GM23338 (cell line): ENCODE measurements around the gene TENT4B. TPM values are rescaled to one million over a fixed set of nuclear protein-coding genes. Genes with fewer than 3 reads are reported as not detected.

ENCODE experiments used
- ATAC-seq: fragments of 200-7000 bp; cut with Tn5 transposase; 3 replicates; pipeline ENCODE4 v1.9.1; 2020
- DNase-seq: peaks from one replicate; pipeline ENCODE4 v3.0.0-alpha.2; 2015; ENCODE audit warnings: low spot score
- H2AFZ ChIP-seq: fragments of 200-600 bp; sonication (generic); 2 replicates; pipeline ENCODE4 v1.8.0; 2016; ENCODE audit warnings: antibody characterized with exemption, mild to moderate bottlenecking, moderate library complexity
- H3F3A ChIP-seq: fragments of 200-600 bp; sonication (generic); replicated peaks from 2 replicates; pipeline ENCODE4 v1.8.0; 2017; ENCODE audit warnings: antibody characterized with exemption, mixed run types, low read depth
- H3K27ac ChIP-seq: fragments of 200-600 bp; sonication (generic); 2 replicates; pipeline ENCODE4 v1.6.1; 2016; ENCODE audit warnings: low read depth
- H3K27me3 ChIP-seq: fragments of 200-600 bp; sonication (generic); 2 replicates; pipeline ENCODE4 v1.8.0; 2016; ENCODE audit warnings: mild to moderate bottlenecking, mixed run types, moderate library complexity; ENCODE audit not compliant: insufficient read depth
- H3K36me3 ChIP-seq: fragments of 200-600 bp; sonication (generic); 2 replicates; pipeline ENCODE4 v1.8.0; 2016; ENCODE audit warnings: mild to moderate bottlenecking; ENCODE audit not compliant: insufficient read depth
- H3K4me1 ChIP-seq: fragments of 200-600 bp; sonication (generic); 2 replicates; pipeline ENCODE4 v1.8.0; 2016; ENCODE audit warnings: mild to moderate bottlenecking, moderate library complexity; ENCODE audit not compliant: insufficient read depth
- H3K4me2 ChIP-seq: fragments of 200-600 bp; sonication (generic); 2 replicates; pipeline ENCODE4 v1.7.1; 2017; ENCODE audit warnings: mixed run types
- H3K4me3 ChIP-seq: fragments of 200-600 bp; sonication (generic); 2 replicates; pipeline ENCODE4 v1.6.1; 2016; ENCODE audit warnings: mixed run types
- H3K79me2 ChIP-seq: fragments of 200-600 bp; sonication (generic); replicated peaks from 2 replicates; pipeline ENCODE4 v1.8.0; 2017; ENCODE audit warnings: mild to moderate bottlenecking; ENCODE audit not compliant: insufficient read depth
- H3K9me2 ChIP-seq: fragments of 200-600 bp; sonication (generic); 2 replicates; pipeline ENCODE4 v1.8.0; 2017; ENCODE audit not compliant: insufficient read depth
- H4K20me1 ChIP-seq: fragments of 200-600 bp; sonication (generic); replicated peaks from 2 replicates; pipeline ENCODE4 v1.8.0; 2017; ENCODE audit warnings: mild to moderate bottlenecking; ENCODE audit not compliant: insufficient read depth
- H3K27ac Mint-ChIP-seq: 2 replicates; pipeline ENCODE4 v1.8.0; 2020; ENCODE audit warnings: inconsistent platforms, mild to moderate bottlenecking, moderate library complexity, mixed read lengths
- H3K27me3 Mint-ChIP-seq: 3 replicates; pipeline ENCODE4 v1.8.0; 2022; ENCODE audit warnings: low read depth, mild to moderate bottlenecking, moderate library complexity, mixed read lengths, inconsistent platforms; ENCODE audit not compliant: insufficient read depth, poor library complexity
- H3K36me3 Mint-ChIP-seq: 3 replicates; pipeline ENCODE4 v1.8.0; 2021; ENCODE audit warnings: low read depth, mild to moderate bottlenecking, inconsistent platforms, moderate library complexity, mixed read lengths
- H3K4me1 Mint-ChIP-seq: 3 replicates; pipeline ENCODE4 v1.8.0; 2020; ENCODE audit warnings: mild to moderate bottlenecking, inconsistent platforms, mixed read lengths
- H3K4me3 Mint-ChIP-seq: 3 replicates; pipeline ENCODE4 v1.8.0; 2021; ENCODE audit warnings: moderate library complexity, mild to moderate bottlenecking, inconsistent platforms, mixed read lengths
- H3K9me3 Mint-ChIP-seq: 3 replicates; pipeline ENCODE4 v1.8.0; 2020; ENCODE audit warnings: moderate library complexity, mild to moderate bottlenecking, inconsistent platforms, mixed read lengths
- EZH2phosphoT487 ChIP-seq: fragments of 200-600 bp; sonication (generic); IDR thresholded peaks from one replicate; pipeline ENCODE4 v1.8.1; 2018; ENCODE audit warnings: antibody characterized with exemption; ENCODE audit not compliant: unreplicated experiment
- NANOG ChIP-seq: IDR thresholded peaks from 2 replicates; pipeline ENCODE4 v1.6.1; 2016; ENCODE audit warnings: antibody characterized with exemption, borderline replicate concordance
- POLR2AphosphoS5 ChIP-seq: IDR thresholded peaks from 2 replicates; pipeline ENCODE4 v1.6.1; 2016; ENCODE audit warnings: antibody characterized with exemption, low read depth
- REST ChIP-seq: IDR thresholded peaks from one replicate; pipeline ENCODE4 v1.6.1; 2018; ENCODE audit warnings: antibody characterized with exemption; ENCODE audit not compliant: unreplicated experiment
- STAT1 ChIP-seq: IDR thresholded peaks from one replicate; pipeline ENCODE4 v1.6.1; 2016; ENCODE audit warnings: antibody characterized with exemption; ENCODE audit not compliant: unreplicated experiment
- ZNF114 ChIP-seq: fragments of 250-450 bp; sonication (Bioruptor Pico); IDR thresholded peaks from 2 replicates; pipeline ENCODE4 v1.5.0; 2020; ENCODE audit warnings: mild to moderate bottlenecking, moderate library complexity
- polyA plus RNA-seq: library from polyadenylated mRNA; unstranded; fragments of >200 nt; fragmentation: Nextera tagmentation; extraction: Ambion mirVana; gene quantifications from 2 replicates; pipeline ENCODE4 v1.2.1, GENCODE V29; 2016
- total RNA-seq: library from RNA; depleted of rRNA; stranded (reverse); fragments of >200 nt; shearing (Covaris generic); gene quantifications from 2 replicates; pipeline ENCODE4 v1.2.3, GENCODE V29; 2014
- TF ChIP-seq, protein P1 (sequence below), 2 experiments: fragments of 200-600 bp in 1 of 2; sonication (generic) in 1 of 2; conservative IDR thresholded peaks; 2 replicates each; pipeline versions ENCODE4 v1.5.1 to v1.6.1; 2016 to 2017; ENCODE audit warnings: antibody characterized with exemption in 2 of 2, low read depth in 2 of 2, mild to moderate bottlenecking in 2 of 2, moderate library complexity in 1 of 2

The TENT4B gene
- total and polyA plus RNA-seq, 2 experiments from 2014 or later: 17.6 to 21.3 TPM

GRCh38 chr16:50188619-50189136, 35.6 kb downstream of the TENT4B start:
- Histone ChIP-seq H3K36me3 (no peaks in the 10 kb centered on the region), H3K27me3 (no peaks in the 10 kb centered on the region), H3K4me3 (no peak overlapping the region), H3K27ac (no peak overlapping the region), H3K9me2 (no peaks in the 10 kb centered on the region), H3K79me2 (peaks cover 94% of the 10 kb centered on the region), H3K4me2 (no peak overlapping the region), H3F3A (no peaks in the 10 kb centered on the region), H3K4me1 (no peaks in the 10 kb centered on the region; the same call in 1 of the 2 replicates), H4K20me1 (peaks cover 27% of the 10 kb centered on the region; the same call in 1 of the 2 replicates), H2AFZ (no peak overlapping the region)
- Mint-ChIP-seq H3K36me3 (no peaks in the 10 kb centered on the region), H3K4me3 (no peak overlapping the region), H3K27me3 (peaks cover 5% of the 10 kb centered on the region), H3K27ac (no peak overlapping the region), H3K9me3 (no peaks in the 10 kb centered on the region), H3K4me1 (peaks cover 16% of the 10 kb centered on the region)
- TF ChIP-seq REST (no peak), EZH2phosphoT487 (no peak), POLR2AphosphoS5 (no peak), ZNF114 (no peak), STAT1 (no peak), NANOG (no peak)
- TF ChIP-seq, protein P1, sequence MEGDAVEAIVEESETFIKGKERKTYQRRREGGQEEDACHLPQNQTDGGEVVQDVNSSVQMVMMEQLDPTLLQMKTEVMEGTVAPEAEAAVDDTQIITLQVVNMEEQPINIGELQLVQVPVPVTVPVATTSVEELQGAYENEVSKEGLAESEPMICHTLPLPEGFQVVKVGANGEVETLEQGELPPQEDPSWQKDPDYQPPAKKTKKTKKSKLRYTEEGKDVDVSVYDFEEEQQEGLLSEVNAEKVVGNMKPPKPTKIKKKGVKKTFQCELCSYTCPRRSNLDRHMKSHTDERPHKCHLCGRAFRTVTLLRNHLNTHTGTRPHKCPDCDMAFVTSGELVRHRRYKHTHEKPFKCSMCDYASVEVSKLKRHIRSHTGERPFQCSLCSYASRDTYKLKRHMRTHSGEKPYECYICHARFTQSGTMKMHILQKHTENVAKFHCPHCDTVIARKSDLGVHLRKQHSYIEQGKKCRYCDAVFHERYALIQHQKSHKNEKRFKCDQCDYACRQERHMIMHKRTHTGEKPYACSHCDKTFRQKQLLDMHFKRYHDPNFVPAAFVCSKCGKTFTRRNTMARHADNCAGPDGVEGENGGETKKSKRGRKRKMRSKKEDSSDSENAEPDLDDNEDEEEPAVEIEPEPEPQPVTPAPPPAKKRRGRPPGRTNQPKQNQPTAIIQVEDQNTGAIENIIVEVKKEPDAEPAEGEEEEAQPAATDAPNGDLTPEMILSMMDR (conservative IDR thresholded peaks at IDR 0.05; ENCODE audit: low read depth in 2 of 2): no peak
- ATAC-seq: no peak
- no peak for DNase-seq

- Mint-ChIP-seq H3K27me3 (peaks cover 8% of the 10 kb centered on the region), H3K36me3 (no peaks in the 10 kb centered on the region), H3K27ac (no peak overlapping the region), H3K4me1 (peaks cover 9% of the 10 kb centered on the region), H3K9me3 (no peaks in the 10 kb centered on the region), H3K4me3 (no peak overlapping the region)
- H3K9me2 ChIP-seq: no peaks in the 10 kb centered on the region
- no peak overlapping the region for H3K27ac ChIP-seq
- H3F3A ChIP-seq: no peaks in the 10 kb centered on the region
- H3K4me3 ChIP-seq: no peak overlapping the region
- no peak for DNase-seq
- H4K20me1 ChIP-seq: peaks cover 30% of the 10 kb centered on the region
- peaks cover 96% of the 10 kb centered on the region for H3K79me2 ChIP-seq
- ATAC-seq: no peak
- no peaks in the 10 kb centered on the region for H3K36me3 ChIP-seq
- no peaks in the 10 kb centered on the region for H3K27me3 ChIP-seq
- no peak overlapping the region for H2AFZ ChIP-seq
- H3K4me1 ChIP-seq: no peaks in the 10 kb centered on the region; the same call in 1 of the 2 replicates
- no peak overlapping the region for H3K4me2 ChIP-seq
- TF ChIP-seq ZNF114 (no peak), REST (no peak)
- TF ChIP-seq, protein P1 (conservative IDR thresholded peaks at IDR 0.05; ENCODE audit: low read depth in 2 of 2): no peak
Observed at GRCh38 chr16:50190292-50190691, 37.2 kb downstream of the TENT4B start.
